Liver (tissue), 9 donors: Measurements from ENCODE around the gene INTS6. TPM values are rescaled to one million over a fixed set of nuclear protein-coding genes. Genes with fewer than 3 reads are reported as not detected.

Experiments used
- DNase-seq: peaks from one replicate; pipeline ENCODE4 v3.0.0-alpha.2; 2017; ENCODE audit warnings: low spot score
- H3K27ac ChIP-seq, 2 donors: one replicate each; pipeline ENCODE4 v1.7.0; 2013; ENCODE audit warnings: inconsistent platforms in 2 of 2, low read length in 2 of 2, control low read depth in 1 of 2, low read depth in 1 of 2, mild to moderate bottlenecking in 1 of 2
- H3K27me3 ChIP-seq, 4 donors: one replicate each; pipeline versions ENCODE4 v1.6.1 to v1.7.0; 2013; ENCODE audit warnings: low read length in 3 of 4, inconsistent platforms in 1 of 4, mild to moderate bottlenecking in 1 of 4, moderate library complexity in 1 of 4; ENCODE audit not compliant: control insufficient read depth in 4 of 4, insufficient read depth in 4 of 4
- H3K36me3 ChIP-seq, 4 donors: one replicate each; pipeline versions ENCODE4 v1.6.1 to v1.7.0; 2013; ENCODE audit warnings: low read length in 3 of 4, mild to moderate bottlenecking in 3 of 4, low read depth in 1 of 4, moderate library complexity in 1 of 4; ENCODE audit not compliant: control insufficient read depth in 4 of 4, insufficient read depth in 3 of 4
- H3K4me1 ChIP-seq, 4 donors: one replicate each; pipeline versions ENCODE4 v1.6.1 to v1.7.0; 2013; ENCODE audit warnings: low read length in 3 of 4, mild to moderate bottlenecking in 3 of 4, moderate library complexity in 1 of 4; ENCODE audit not compliant: control insufficient read depth in 4 of 4, insufficient read depth in 4 of 4
- H3K4me3 ChIP-seq, 3 donors: one replicate each; pipeline versions ENCODE4 v1.6.1 to v1.7.0; 2013; ENCODE audit warnings: low read length in 3 of 3, control low read depth in 1 of 3, low read depth in 1 of 3, mild to moderate bottlenecking in 1 of 3
- H3K9ac ChIP-seq, 2 donors: one replicate each; pipeline ENCODE4 v1.7.0; 2013; ENCODE audit warnings: low read length in 2 of 2, mild to moderate bottlenecking in 2 of 2, moderate library complexity in 2 of 2, control low read depth in 1 of 2, low read depth in 1 of 2
- H3K9me3 ChIP-seq, 4 donors: one replicate each; pipeline versions ENCODE4 v1.6.1 to v1.7.0; 2013; ENCODE audit warnings: low read length in 3 of 4; ENCODE audit not compliant: control insufficient read depth in 4 of 4
- EGR1 ChIP-seq, 2 donors: IDR thresholded peaks; 2 replicates each; pipeline ENCODE4 v1.6.1; 2016 to 2018; ENCODE audit warnings: antibody characterized with exemption in 2 of 2, low read depth in 2 of 2
- FOXA1 ChIP-seq: IDR thresholded peaks from 2 replicates; pipeline ENCODE4 v1.6.1; 2016; ENCODE audit warnings: antibody characterized with exemption
- FOXA2 ChIP-seq: IDR thresholded peaks from 2 replicates; pipeline ENCODE4 v1.6.1; 2016; ENCODE audit warnings: antibody characterized with exemption
- GABPA ChIP-seq, 2 donors: IDR thresholded peaks in 1 of 2; conservative IDR thresholded peaks in 1 of 2; 2 replicates each; pipeline ENCODE4 v1.6.1; 2016; ENCODE audit warnings: antibody characterized with exemption in 2 of 2, mild to moderate bottlenecking in 1 of 2, moderate library complexity in 1 of 2
- HNF4A ChIP-seq, 2 donors: conservative IDR thresholded peaks; 2 replicates each; pipeline ENCODE4 v1.6.1; 2016; ENCODE audit warnings: antibody characterized with exemption in 2 of 2, mild to moderate bottlenecking in 2 of 2
- HNF4G ChIP-seq: IDR thresholded peaks from 2 replicates; pipeline ENCODE4 v1.6.1; 2016; ENCODE audit warnings: antibody characterized with exemption
- NR2F2 ChIP-seq: IDR thresholded peaks from 2 replicates; pipeline ENCODE4 v1.6.1; 2016; ENCODE audit warnings: antibody characterized with exemption
- RAD21 ChIP-seq, 2 donors: IDR thresholded peaks; 2 replicates each; pipeline ENCODE4 v1.6.1; 2016; ENCODE audit warnings: antibody characterized with exemption in 2 of 2, mild to moderate bottlenecking in 2 of 2
- SP1 ChIP-seq: IDR thresholded peaks from 2 replicates; pipeline ENCODE4 v1.6.1; 2018; ENCODE audit warnings: antibody characterized with exemption, mild to moderate bottlenecking
- YY1 ChIP-seq: IDR thresholded peaks from 2 replicates; pipeline ENCODE4 v1.6.1; 2016; ENCODE audit warnings: antibody characterized with exemption, mild to moderate bottlenecking
- WGBS: extraction: QIAGEN DNeasy Blood & Tissue Kit; methylation state at CpG from one replicate; pipeline ENCODE4 v1.1.7; 2013; 5-methylcytosine and 5-hydroxymethylcytosine counted together
- polyA plus RNA-seq, 2 donors: library from polyadenylated mRNA; stranded (reverse) in 1 of 2; unstranded in 1 of 2; fragments of 200-250 nt in 1 of 2; fragments of >200 nt in 1 of 2; fragmentation: Nextera tagmentation in 1 of 2; extraction: Ambion mirVana in 1 of 2; gene quantifications; one replicate each; pipeline versions ENCODE4 v1.2.1 to v1.2.3, GENCODE V29; 2013 to 2015
- total RNA-seq, 2 donors: library from RNA; depleted of rRNA; stranded (reverse); fragments of >200 nt; gene quantifications; one replicate each; pipeline ENCODE4 v1.2.3, GENCODE V29; 2014
- TF ChIP-seq, protein P1 (sequence below): IDR thresholded peaks from 2 replicates; pipeline ENCODE4 v1.6.1; 2016; ENCODE audit warnings: antibody characterized with exemption
- TF ChIP-seq, protein P2 (sequence below): IDR thresholded peaks from 2 replicates; pipeline ENCODE4 v1.6.1; 2016; ENCODE audit warnings: antibody characterized with exemption
- TF ChIP-seq, protein P3 (sequence below): fragments of 150-350 bp; IDR thresholded peaks from 2 replicates; pipeline ENCODE4 v1.5.1; 2017; ENCODE audit warnings: improper control_type of control experiment, low read depth, low read length; ENCODE audit not compliant: missing input control
- TF ChIP-seq, protein P4 (sequence below): IDR thresholded peaks from 2 replicates; pipeline ENCODE4 v1.6.1; 2016; ENCODE audit warnings: antibody characterized with exemption
- TF ChIP-seq, protein P5 (sequence below): IDR thresholded peaks from 2 replicates; pipeline ENCODE4 v1.6.1; 2016; ENCODE audit warnings: antibody characterized with exemption, mild to moderate bottlenecking
- donor health status: healthy.
- donor health status: healthy.
- donor health status: healthy.
- donor health status: healthy.
- donor health status: healthy.

The INTS6 gene
- total and polyA plus RNA-seq, 4 donors: 11.4 to 61.4 (median 18.8) TPM

DNA sequence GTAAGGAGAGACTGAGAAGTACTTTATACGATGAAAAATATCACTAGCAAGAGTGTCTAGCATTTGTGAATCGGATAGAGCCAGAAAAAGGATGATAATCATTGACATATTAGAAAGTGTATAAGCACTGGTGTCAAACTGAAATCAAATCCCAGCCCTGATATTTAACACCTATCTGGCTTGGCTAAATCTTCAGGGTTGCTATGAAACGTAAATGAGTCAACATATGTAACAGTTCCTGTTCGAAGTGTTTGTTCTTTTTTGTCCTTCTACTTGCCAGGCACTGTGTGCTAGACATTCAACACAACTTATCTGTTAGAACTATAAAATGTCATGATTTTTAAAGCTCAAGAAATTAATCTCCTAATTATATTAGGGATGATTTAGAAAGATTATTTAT, 72.6 kb downstream of the INTS6 start:
- 87% methylated on average over 4 of the region's 4 CpGs for WGBS
- H3K4me3 ChIP-seq: no peak overlapping the region

DNA sequence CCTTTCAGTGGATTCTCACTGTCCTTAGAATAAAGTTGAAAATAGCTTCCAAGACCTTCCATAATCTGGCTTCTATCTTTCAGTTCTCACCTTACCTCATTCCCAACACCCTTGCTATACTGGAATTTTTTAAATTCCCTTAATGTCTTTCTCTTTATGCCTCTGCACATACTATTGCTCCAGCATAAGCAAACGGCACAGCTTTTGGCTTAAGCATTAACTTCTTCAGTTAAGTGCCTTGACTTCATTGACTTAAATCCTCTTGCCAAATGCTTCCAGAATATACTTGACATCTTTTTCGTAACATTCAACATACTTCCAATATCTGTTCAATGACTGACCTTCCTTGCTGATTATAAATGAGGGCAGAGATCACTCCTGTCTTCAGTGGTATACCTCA, 79.4 kb downstream of the INTS6 start:
- H3K9ac ChIP-seq: no peak overlapping the region
- TF ChIP-seq HNF4A (conservative IDR thresholded peaks at IDR 0.05) (no peak), HNF4G (no peak), FOXA1 (no peak), SP1 (no peak), EGR1 (IDR thresholded peaks at IDR 0.05; ENCODE audit: low read depth in 2 of 2) (no peak)
- TF ChIP-seq, protein P1, sequence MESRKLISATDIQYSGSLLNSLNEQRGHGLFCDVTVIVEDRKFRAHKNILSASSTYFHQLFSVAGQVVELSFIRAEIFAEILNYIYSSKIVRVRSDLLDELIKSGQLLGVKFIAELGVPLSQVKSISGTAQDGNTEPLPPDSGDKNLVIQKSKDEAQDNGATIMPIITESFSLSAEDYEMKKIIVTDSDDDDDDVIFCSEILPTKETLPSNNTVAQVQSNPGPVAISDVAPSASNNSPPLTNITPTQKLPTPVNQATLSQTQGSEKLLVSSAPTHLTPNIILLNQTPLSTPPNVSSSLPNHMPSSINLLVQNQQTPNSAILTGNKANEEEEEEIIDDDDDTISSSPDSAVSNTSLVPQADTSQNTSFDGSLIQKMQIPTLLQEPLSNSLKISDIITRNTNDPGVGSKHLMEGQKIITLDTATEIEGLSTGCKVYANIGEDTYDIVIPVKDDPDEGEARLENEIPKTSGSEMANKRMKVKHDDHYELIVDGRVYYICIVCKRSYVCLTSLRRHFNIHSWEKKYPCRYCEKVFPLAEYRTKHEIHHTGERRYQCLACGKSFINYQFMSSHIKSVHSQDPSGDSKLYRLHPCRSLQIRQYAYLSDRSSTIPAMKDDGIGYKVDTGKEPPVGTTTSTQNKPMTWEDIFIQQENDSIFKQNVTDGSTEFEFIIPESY: no peak
- WGBS: 92% methylated on average over 2 of the region's 2 CpGs
- H3K36me3 ChIP-seq: peaks cover 7 to 84% (median 68%) of the 10 kb centered on the region in 4 donors
- H3K9me3 ChIP-seq: no peaks in the 10 kb centered on the region
- H3K4me1 ChIP-seq: no peaks in the 10 kb centered on the region
- H3K27me3 ChIP-seq: no peaks in the 10 kb centered on the region
- H3K4me3 ChIP-seq: no peak overlapping the region
- DNase-seq: no peak
- no peak overlapping the region for H3K27ac ChIP-seq

More for the DNA sequence above, 72.6 kb downstream of the INTS6 start:
- TF ChIP-seq RAD21 (IDR thresholded peaks at IDR 0.05) (no peak), HNF4A (conservative IDR thresholded peaks at IDR 0.05) (no peak), FOXA1 (no peak), NR2F2 (no peak), FOXA2 (no peak), YY1 (no peak), GABPA (IDR thresholded peaks at IDR 0.05 in 1 of 2, conservative IDR thresholded peaks at IDR 0.05 in 1 of 2) (no peak), HNF4G (no peak)
- TF ChIP-seq, protein P2, sequence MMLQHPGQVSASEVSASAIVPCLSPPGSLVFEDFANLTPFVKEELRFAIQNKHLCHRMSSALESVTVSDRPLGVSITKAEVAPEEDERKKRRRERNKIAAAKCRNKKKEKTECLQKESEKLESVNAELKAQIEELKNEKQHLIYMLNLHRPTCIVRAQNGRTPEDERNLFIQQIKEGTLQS: no peak
- TF ChIP-seq, protein P3, sequence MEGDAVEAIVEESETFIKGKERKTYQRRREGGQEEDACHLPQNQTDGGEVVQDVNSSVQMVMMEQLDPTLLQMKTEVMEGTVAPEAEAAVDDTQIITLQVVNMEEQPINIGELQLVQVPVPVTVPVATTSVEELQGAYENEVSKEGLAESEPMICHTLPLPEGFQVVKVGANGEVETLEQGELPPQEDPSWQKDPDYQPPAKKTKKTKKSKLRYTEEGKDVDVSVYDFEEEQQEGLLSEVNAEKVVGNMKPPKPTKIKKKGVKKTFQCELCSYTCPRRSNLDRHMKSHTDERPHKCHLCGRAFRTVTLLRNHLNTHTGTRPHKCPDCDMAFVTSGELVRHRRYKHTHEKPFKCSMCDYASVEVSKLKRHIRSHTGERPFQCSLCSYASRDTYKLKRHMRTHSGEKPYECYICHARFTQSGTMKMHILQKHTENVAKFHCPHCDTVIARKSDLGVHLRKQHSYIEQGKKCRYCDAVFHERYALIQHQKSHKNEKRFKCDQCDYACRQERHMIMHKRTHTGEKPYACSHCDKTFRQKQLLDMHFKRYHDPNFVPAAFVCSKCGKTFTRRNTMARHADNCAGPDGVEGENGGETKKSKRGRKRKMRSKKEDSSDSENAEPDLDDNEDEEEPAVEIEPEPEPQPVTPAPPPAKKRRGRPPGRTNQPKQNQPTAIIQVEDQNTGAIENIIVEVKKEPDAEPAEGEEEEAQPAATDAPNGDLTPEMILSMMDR: no peak
- TF ChIP-seq, protein P4, sequence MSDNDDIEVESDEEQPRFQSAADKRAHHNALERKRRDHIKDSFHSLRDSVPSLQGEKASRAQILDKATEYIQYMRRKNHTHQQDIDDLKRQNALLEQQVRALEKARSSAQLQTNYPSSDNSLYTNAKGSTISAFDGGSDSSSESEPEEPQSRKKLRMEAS: no peak
- TF ChIP-seq, protein P5, sequence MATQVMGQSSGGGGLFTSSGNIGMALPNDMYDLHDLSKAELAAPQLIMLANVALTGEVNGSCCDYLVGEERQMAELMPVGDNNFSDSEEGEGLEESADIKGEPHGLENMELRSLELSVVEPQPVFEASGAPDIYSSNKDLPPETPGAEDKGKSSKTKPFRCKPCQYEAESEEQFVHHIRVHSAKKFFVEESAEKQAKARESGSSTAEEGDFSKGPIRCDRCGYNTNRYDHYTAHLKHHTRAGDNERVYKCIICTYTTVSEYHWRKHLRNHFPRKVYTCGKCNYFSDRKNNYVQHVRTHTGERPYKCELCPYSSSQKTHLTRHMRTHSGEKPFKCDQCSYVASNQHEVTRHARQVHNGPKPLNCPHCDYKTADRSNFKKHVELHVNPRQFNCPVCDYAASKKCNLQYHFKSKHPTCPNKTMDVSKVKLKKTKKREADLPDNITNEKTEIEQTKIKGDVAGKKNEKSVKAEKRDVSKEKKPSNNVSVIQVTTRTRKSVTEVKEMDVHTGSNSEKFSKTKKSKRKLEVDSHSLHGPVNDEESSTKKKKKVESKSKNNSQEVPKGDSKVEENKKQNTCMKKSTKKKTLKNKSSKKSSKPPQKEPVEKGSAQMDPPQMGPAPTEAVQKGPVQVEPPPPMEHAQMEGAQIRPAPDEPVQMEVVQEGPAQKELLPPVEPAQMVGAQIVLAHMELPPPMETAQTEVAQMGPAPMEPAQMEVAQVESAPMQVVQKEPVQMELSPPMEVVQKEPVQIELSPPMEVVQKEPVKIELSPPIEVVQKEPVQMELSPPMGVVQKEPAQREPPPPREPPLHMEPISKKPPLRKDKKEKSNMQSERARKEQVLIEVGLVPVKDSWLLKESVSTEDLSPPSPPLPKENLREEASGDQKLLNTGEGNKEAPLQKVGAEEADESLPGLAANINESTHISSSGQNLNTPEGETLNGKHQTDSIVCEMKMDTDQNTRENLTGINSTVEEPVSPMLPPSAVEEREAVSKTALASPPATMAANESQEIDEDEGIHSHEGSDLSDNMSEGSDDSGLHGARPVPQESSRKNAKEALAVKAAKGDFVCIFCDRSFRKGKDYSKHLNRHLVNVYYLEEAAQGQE: no peak
- TF ChIP-seq, protein P1: no peak
- Histone ChIP-seq H3K9ac (no peak overlapping the region), H3K27me3 (no peaks in the 10 kb centered on the region), H3K9me3 (no peaks in the 10 kb centered on the region), H3K36me3 (peaks cover 1 to 57% (median 39%) of the 10 kb centered on the region in 4 donors), H3K27ac (no peak overlapping the region), H3K4me1 (no peaks in the 10 kb centered on the region)
- no peak for DNase-seq
